Astrocyte (in vitro differentiated cells and primary cell): Measurements from ENCODE around the gene MRNIP.

ENCODE experiments used
- CTCF ChIP-seq: IDR thresholded peaks from 2 replicates; pipeline ENCODE4 v1.5.1; 2011; ENCODE audit warnings: low read depth, mild to moderate bottlenecking, inconsistent platforms, low read length, moderate library complexity; ENCODE audit not compliant: insufficient read depth
- EZH2 ChIP-seq: IDR thresholded peaks from 2 replicates; pipeline ENCODE4 v1.6.1; 2012; ENCODE audit warnings: mild to moderate bottlenecking, low read length, inconsistent platforms; ENCODE audit not compliant: insufficient read depth

GRCh38 chr5:179906795-179907555 lies 48.4 kb upstream of the MRNIP start:
- TF ChIP-seq CTCF: no peak
- no peak for TF ChIP-seq EZH2
